ENCODE results near the gene IER3. TPM values are rescaled to one million over a fixed set of nuclear protein-coding genes. Genes with fewer than 3 reads are reported as not detected.

The IER3 gene
- total and polyA plus RNA-seq, 2 of the 13 experiments (the other 11 are each of a cell fraction or from before 2014, with no cell fraction given) = 51.1 to 131 TPM

- 0 out of 2 replicates have a peak, but pooled peaks have one; percentile 29 for TF ChIP-seq ZNF318 (CRISPR knock-in tag; IDR thresholded peaks at IDR 0.05)
- TF ChIP-seq ZNF382 (CRISPR knock-in tag; IDR thresholded peaks at IDR 0.05; ENCODE audit: borderline replicate concordance) = no peak
- no peak for TF ChIP-seq ZNF879 (CRISPR knock-in tag; IDR thresholded peaks at IDR 0.05)
- TF ChIP-seq KDM2A (CRISPR knock-in tag; IDR thresholded peaks at IDR 0.05; ENCODE audit: borderline replicate concordance, low read depth) = peak; percentile 98
- TF ChIP-seq TBX2 (CRISPR knock-in tag; IDR thresholded peaks at IDR 0.05; ENCODE audit: borderline replicate concordance) = peak; percentile 95
- TF ChIP-seq ZKSCAN8 (CRISPR knock-in tag; IDR thresholded peaks at IDR 0.05; ENCODE audit: borderline replicate concordance) = peak; percentile 88; the same call in 1 of the 2 replicates
- peak; percentile 99 for TF ChIP-seq MIXL1 (CRISPR knock-in tag; IDR thresholded peaks at IDR 0.05)
- TF ChIP-seq, protein P1, sequence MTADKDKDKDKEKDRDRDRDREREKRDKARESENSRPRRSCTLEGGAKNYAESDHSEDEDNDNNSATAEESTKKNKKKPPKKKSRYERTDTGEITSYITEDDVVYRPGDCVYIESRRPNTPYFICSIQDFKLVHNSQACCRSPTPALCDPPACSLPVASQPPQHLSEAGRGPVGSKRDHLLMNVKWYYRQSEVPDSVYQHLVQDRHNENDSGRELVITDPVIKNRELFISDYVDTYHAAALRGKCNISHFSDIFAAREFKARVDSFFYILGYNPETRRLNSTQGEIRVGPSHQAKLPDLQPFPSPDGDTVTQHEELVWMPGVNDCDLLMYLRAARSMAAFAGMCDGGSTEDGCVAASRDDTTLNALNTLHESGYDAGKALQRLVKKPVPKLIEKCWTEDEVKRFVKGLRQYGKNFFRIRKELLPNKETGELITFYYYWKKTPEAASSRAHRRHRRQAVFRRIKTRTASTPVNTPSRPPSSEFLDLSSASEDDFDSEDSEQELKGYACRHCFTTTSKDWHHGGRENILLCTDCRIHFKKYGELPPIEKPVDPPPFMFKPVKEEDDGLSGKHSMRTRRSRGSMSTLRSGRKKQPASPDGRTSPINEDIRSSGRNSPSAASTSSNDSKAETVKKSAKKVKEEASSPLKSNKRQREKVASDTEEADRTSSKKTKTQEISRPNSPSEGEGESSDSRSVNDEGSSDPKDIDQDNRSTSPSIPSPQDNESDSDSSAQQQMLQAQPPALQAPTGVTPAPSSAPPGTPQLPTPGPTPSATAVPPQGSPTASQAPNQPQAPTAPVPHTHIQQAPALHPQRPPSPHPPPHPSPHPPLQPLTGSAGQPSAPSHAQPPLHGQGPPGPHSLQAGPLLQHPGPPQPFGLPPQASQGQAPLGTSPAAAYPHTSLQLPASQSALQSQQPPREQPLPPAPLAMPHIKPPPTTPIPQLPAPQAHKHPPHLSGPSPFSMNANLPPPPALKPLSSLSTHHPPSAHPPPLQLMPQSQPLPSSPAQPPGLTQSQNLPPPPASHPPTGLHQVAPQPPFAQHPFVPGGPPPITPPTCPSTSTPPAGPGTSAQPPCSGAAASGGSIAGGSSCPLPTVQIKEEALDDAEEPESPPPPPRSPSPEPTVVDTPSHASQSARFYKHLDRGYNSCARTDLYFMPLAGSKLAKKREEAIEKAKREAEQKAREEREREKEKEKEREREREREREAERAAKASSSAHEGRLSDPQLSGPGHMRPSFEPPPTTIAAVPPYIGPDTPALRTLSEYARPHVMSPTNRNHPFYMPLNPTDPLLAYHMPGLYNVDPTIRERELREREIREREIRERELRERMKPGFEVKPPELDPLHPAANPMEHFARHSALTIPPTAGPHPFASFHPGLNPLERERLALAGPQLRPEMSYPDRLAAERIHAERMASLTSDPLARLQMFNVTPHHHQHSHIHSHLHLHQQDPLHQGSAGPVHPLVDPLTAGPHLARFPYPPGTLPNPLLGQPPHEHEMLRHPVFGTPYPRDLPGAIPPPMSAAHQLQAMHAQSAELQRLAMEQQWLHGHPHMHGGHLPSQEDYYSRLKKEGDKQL (CRISPR knock-in tag; IDR thresholded peaks at IDR 0.05; ENCODE audit: low read depth) = peak; percentile 88
- no peak for TF ChIP-seq MBD4 (IDR thresholded peaks at IDR 0.05; ENCODE audit: borderline replicate concordance, low read length)
- TF ChIP-seq, protein P2, sequence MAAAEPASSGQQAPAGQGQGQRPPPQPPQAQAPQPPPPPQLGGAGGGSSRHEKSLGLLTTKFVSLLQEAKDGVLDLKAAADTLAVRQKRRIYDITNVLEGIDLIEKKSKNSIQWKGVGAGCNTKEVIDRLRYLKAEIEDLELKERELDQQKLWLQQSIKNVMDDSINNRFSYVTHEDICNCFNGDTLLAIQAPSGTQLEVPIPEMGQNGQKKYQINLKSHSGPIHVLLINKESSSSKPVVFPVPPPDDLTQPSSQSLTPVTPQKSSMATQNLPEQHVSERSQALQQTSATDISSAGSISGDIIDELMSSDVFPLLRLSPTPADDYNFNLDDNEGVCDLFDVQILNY (CRISPR knock-in tag; conservative IDR thresholded peaks at IDR 0.05) = peak; percentile 99
- TF ChIP-seq, protein P3, sequence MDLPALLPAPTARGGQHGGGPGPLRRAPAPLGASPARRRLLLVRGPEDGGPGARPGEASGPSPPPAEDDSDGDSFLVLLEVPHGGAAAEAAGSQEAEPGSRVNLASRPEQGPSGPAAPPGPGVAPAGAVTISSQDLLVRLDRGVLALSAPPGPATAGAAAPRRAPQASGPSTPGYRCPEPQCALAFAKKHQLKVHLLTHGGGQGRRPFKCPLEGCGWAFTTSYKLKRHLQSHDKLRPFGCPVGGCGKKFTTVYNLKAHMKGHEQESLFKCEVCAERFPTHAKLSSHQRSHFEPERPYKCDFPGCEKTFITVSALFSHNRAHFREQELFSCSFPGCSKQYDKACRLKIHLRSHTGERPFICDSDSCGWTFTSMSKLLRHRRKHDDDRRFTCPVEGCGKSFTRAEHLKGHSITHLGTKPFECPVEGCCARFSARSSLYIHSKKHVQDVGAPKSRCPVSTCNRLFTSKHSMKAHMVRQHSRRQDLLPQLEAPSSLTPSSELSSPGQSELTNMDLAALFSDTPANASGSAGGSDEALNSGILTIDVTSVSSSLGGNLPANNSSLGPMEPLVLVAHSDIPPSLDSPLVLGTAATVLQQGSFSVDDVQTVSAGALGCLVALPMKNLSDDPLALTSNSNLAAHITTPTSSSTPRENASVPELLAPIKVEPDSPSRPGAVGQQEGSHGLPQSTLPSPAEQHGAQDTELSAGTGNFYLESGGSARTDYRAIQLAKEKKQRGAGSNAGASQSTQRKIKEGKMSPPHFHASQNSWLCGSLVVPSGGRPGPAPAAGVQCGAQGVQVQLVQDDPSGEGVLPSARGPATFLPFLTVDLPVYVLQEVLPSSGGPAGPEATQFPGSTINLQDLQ (CRISPR knock-in tag; IDR thresholded peaks at IDR 0.05) = no peak
Measured at GRCh38 chr6:30717129-30717844, 27.1 kb downstream of the IER3 start, which contains the start of gene MDC1 (continued).
